GM20000 (cell line): Measurements from ENCODE around the gene VAV1.
A peak's percentile ranks its signal among the peaks of the same experiment; 100 is the strongest.

Source experiments
- DNase-seq: peaks from one replicate; pipeline ENCODE4 v3.0.0; 2012; ENCODE audit warnings: low spot score
- TF ChIP-seq, protein P1 (sequence below): IDR thresholded peaks from 2 replicates; pipeline ENCODE4 v1.5.1; 2012; ENCODE audit warnings: mild to moderate bottlenecking, control low read depth; ENCODE audit errors: extremely low read depth, missing control alignments

VAV1 gene

DNA sequence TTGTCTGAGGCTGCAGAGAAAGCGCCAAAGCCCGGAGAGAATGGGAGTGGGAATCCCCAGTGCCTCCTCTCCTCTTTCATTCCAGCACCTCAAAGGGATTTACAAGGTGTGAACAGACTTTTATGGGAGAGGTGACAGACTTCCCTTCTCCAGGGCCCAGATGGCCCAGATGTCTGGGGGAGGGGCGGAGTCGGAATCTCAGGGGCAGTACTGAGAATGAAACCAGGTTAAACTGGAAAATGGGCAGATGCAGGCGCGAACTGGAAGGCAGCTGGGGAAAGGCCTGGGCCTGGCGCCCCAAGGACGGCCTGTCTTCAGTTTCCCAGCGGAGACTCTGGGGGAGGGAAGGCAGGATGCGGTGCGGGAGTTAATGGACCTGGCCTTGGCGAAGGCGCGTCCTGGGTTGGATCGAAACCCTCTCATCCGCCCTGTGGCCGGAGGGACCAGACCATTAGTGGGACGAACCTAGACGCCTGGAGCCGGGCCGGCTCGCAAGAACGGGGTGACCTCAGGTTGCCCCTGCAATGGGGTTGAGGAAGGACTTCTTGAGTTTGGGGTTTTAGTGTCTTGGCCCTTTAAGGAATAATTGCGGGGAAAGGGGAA is 33.6 kb upstream of the VAV1 start:
- TF ChIP-seq, protein P1, sequence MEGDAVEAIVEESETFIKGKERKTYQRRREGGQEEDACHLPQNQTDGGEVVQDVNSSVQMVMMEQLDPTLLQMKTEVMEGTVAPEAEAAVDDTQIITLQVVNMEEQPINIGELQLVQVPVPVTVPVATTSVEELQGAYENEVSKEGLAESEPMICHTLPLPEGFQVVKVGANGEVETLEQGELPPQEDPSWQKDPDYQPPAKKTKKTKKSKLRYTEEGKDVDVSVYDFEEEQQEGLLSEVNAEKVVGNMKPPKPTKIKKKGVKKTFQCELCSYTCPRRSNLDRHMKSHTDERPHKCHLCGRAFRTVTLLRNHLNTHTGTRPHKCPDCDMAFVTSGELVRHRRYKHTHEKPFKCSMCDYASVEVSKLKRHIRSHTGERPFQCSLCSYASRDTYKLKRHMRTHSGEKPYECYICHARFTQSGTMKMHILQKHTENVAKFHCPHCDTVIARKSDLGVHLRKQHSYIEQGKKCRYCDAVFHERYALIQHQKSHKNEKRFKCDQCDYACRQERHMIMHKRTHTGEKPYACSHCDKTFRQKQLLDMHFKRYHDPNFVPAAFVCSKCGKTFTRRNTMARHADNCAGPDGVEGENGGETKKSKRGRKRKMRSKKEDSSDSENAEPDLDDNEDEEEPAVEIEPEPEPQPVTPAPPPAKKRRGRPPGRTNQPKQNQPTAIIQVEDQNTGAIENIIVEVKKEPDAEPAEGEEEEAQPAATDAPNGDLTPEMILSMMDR: no peak
- no peak for DNase-seq

DNA sequence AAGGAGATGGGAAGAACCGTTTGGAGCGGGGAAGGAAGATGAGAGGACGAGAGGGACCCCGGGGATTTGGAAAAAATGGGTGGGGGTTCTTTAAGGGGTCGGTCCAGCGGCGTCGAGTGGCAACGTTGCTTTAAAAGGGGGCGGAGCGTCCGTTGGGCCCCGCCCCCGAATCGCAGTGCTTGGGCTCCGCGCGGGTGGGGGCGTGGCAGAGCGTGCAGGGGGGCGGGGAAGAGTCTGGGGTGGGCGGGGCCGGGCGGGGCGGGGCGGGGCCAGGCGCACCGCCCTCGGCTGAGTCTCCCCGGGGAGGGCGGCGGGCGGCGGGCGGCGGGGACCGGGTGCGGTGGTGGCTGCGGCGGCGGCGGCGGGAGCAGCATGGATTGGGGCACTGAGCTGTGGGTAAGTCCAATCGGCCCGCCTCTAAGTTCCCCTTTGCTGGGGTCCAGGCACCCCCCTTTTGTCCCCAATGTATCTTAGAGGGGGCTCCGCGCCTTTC is 33.1 kb upstream of the VAV1 start, which contains the start of gene TRIP10:
TRIP10 (plus strand) TSS at position 291 of the 493 bp plus-strand sequence; CDS start at position 373, 82 bp downstream.
- DNase-seq: peak; percentile 98
- TF ChIP-seq, protein P1: no peak

DNA sequence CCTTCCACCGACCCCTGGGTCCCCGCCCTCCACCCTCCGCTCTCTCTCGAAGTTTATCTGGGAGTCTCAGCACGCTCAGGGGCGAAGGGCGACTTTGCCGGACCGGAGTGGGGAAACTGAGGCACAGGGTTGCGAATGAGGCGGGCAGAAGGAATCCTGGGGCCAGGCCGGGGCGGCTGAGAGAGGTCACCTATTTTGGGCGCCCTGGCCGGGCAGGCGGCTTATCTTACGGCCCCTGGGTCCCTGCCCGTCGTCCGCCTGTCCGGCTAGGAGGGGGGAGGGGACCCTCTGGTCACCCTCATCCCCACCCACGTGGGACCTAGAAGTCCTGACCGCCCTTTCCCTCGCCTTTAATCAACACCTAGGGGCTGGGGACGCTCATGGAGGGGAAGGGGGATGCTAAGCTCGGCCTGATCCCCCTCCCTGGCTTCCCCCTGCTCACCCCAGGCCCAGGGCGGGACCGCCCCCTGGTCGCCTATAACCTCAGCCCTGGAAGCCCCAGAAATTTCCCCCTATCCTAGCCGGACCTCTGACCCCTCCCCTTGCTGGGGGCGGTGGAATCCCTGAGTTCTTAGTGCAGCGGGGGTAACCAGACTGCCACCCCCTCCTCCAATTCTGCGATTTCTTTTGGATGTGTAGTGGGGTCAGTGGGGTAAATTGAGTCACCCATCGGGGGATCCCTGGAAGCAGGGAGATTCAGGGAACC is 32.5 kb upstream of the VAV1 start:
- DNase-seq: peak; percentile 78
- TF ChIP-seq, protein P1: no peak

DNA sequence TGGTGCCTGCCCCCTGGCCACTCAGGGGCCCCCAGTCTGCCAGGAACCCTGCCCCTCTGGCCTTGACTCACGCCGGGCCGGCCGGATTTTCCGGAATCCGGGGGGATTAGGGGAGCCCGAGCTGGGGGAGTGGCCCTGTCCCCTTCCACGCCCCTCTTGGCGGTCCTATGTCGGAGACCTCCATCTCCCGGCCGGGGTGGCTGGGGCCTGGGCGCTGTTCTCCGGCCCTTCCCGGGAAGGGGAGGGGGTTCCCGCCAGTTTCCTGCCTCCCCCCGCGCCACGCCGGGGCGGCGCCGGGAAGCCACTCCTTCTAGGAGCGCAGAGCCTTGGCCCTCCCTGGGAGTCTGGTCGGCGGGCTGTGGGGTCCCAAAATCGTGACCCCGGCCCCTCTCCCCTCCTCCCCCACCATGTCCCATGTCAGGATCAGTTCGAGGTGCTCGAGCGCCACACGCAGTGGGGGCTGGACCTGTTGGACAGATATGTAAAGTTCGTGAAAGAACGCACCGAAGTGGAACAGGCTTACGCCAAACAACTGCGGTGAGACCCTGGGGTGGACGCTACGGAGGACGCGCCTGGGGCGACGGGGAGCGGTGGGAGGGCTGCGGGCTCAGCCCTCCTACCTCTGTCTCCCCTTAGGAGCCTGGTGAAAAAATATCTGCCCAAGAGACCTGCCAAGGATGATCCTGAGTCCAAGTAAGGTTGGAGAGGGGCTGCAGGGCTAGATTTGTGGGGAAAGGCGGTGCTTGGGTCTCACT is 31.7 kb upstream of the VAV1 start:
- TF ChIP-seq, protein P1: no peak
- peak; percentile 70 for DNase-seq

DNA sequence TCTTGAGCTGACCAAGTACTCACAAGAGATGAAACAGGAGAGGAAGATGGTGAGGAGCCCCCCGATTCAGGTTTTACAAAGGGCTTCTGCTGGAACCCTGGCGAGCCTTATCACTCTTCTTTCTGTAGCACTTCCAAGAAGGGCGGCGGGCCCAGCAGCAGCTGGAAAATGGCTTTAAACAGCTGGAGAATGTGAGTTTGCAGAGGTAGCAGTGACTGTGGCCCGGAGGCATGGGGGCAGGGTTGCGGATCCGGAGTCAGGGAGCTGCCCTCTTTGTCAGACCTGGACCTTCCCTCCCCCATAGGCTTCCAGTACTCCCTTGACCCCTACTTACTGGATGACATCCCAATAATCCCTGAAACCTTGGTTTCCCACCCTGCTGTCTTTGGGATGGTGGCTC is 29.4 kb upstream of the VAV1 start:
- TF ChIP-seq, protein P1: no peak

DNA sequence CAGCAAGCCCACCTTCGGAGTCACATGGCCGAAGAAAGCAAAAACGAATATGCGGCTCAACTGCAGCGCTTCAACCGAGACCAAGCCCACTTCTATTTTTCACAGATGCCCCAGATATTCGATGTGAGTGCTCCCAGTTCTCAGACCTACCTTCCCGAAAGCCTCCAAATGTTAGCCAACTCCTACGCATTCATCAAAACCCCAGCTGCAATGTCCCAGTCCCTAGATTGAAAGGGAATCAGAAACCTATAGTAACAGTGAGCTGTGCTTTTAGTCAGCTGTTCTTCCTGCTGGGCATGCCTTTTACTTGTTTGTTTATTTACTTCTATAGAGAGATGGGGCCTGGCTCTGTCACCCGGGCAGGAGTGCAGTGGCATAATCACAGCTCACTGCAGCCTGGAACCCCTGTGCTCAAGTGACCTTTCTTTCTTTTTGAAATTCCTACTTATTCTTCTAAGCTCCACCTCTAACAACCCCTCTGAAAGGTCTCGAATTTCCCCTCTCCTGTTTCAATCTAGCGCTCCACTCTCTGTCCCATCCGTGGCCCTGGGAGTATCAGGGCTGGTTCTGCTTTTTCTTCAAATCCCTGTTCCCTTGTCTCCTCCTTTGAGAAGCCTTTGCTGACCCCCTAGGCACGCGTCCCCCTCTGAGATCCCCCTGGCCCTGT is 28.7 kb upstream of the VAV1 start:
- no peak for DNase-seq
- TF ChIP-seq, protein P1: no peak

More for the DNA sequence above, 29.4 kb upstream of the VAV1 start:
- DNase-seq: no peak
